ENCODE measurements around the gene IL34.
"Not testable (repeated sequence)": the region's sequence is repeated elsewhere in the genome, so short reads cannot be mapped to it uniquely, and the experiment has no call there.

Gene IL34

DNA sequence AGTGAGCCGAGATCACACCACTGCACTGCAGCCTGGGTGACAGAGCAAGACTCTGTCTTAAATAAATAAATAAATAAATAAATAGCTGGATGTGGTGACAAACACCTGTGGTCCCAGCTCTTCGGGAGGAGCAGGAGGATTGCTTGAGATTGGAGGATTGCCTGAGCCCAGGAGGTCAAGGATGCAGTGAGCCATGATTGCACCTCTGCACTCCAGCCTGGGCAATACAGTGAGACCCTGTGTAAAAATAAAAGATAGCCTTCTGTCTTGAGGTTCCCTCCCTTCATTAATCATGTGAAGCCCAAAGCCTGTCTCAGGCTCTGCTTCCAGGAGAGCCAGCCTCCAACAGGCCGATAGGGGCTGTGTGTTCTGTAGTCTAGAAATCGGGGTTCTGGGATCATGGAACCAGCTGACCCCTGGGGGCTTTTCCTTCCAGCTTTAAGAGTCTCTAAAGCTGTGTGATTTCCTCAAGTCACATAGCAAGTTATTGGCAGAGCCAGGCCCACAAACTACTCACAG, 34.5 kb upstream of the IL34 start:
- DNase-seq (ENCODE audit: low spot score): no peak
- ChIA-PET CTCF (interaction anchor here (0.7 kb wide), 1 partner anchor 195 kb away, joined by 3 read pairs; no protein-coding TSS in a partner anchor), POLR2A (ENCODE audit: low non-redundant PET) (no interaction called here)
- TF ChIP-seq, protein P1, sequence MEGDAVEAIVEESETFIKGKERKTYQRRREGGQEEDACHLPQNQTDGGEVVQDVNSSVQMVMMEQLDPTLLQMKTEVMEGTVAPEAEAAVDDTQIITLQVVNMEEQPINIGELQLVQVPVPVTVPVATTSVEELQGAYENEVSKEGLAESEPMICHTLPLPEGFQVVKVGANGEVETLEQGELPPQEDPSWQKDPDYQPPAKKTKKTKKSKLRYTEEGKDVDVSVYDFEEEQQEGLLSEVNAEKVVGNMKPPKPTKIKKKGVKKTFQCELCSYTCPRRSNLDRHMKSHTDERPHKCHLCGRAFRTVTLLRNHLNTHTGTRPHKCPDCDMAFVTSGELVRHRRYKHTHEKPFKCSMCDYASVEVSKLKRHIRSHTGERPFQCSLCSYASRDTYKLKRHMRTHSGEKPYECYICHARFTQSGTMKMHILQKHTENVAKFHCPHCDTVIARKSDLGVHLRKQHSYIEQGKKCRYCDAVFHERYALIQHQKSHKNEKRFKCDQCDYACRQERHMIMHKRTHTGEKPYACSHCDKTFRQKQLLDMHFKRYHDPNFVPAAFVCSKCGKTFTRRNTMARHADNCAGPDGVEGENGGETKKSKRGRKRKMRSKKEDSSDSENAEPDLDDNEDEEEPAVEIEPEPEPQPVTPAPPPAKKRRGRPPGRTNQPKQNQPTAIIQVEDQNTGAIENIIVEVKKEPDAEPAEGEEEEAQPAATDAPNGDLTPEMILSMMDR (conservative IDR thresholded peaks at IDR 0.05; ENCODE audit: low read depth): no peak
- H3K27ac ChIP-seq: no peak overlapping the region

DNA sequence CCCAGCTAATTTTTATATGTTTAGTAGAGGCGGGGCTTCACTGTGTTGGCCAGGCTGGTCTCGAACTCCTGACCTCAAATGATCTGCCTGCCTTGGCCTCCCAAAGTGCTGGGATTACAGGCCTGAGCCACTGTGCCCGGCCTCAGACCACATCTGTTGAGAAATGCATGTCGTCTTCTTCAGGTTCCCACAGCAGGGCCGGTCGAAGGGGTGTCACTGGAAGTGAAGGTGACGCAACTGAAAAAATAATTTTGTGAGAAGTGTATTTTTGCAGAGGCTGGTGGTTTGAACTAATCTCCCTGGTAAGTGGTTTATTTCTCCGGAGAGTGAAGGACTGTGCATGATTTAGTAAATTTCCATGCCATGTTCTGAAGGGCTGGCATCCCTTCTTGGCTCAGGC, 33.4 kb upstream of the IL34 start:
- ChIA-PET POLR2A (ENCODE audit: low non-redundant PET) (no interaction called here), CTCF (no interaction called here)
- no peak overlapping the region for H3K27ac ChIP-seq
- TF ChIP-seq, protein P1 (conservative IDR thresholded peaks at IDR 0.05; ENCODE audit: low read depth): no peak
- DNase-seq (ENCODE audit: low spot score): no peak

DNA sequence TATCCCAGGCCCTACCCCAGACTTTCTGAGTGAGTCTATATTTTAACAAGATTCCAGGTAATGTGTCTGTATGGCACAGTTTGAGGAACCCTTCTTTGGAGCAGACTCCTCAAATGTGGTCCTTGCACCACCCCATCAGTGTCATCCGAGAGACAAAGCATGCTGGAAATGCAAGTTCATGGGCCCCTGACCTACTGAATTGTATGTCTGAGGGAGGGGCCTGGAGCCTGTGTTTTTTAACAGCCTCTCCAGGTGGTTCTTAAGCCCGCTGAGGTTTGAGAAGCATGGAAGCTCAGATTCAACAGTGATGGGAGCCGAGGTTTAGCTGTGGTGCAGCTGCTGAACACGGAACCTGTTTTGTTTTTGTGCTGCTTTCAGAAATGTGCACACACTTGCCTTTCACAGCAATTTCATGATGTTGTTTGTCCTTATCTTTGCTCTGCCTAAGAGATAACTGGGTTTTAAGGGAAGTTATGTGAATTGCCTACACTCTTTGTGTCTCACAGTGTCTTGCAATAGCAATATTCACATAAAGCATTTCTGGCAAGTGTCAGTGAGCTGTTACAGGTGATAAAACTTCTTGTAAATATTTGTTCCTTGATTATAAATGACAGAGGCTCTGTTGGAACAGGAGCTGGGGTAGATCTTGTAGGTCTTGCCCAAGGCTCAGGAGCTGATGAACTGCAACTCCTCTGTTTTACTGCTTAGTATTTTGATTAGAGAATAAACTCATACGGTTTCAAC, 32.0 kb upstream of the IL34 start:
- H3K27ac ChIP-seq: no peak overlapping the region
- TF ChIP-seq, protein P1 (conservative IDR thresholded peaks at IDR 0.05; ENCODE audit: low read depth): no peak
- POLR2A ChIA-PET (ENCODE audit: low non-redundant PET): no interaction called here
- DNase-seq (ENCODE audit: low spot score): no peak
- CTCF ChIA-PET: no interaction called here

DNA sequence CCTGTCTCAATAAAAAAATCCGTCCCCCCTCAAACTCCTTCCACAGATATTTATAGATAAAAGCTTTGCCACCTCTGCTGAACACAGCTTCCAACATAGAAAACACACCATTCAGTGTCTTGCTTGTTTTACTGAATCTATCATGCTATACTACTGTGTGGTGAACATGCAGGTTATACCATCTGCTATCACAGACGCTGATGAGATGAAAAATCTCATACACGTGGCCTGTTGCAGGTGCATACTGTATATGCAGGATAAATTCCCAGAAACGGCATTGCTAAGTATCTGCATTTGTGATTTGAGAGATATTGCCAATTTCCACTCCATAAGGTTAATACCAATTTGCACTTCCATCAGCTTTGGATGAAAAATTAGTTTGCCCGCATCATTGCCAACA, 30.4 kb upstream of the IL34 start:
- TF ChIP-seq, protein P1 (conservative IDR thresholded peaks at IDR 0.05; ENCODE audit: low read depth): no peak
- DNase-seq (ENCODE audit: low spot score): no peak
- POLR2A ChIA-PET (ENCODE audit: low non-redundant PET): no interaction called here
- CTCF ChIA-PET: interaction anchor here (0.7 kb wide), 1 partner anchor 23 kb away, joined by 4 read pairs; no protein-coding TSS in a partner anchor
- no peak overlapping the region for H3K27ac ChIP-seq

DNA sequence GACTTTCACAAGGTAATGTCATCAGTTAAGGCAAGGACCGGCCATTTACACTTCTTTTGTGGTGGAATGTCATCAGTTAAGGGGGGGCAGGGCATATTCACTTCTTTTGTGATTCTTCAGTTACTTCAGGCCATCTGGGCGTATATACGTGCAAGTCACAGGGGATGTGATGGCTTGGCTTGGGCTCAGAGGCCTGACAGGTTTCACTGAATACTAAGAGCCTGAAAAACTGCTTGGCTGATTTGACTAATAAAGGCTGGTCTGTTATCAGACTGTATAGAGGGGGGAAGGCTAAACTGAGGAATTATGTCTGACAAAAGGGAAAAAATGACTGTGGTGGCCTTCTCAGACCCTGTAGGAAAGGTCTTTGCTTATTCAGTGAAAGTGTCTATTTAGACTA, 24.5 kb upstream of the IL34 start:
- CTCF ChIA-PET; H3K27ac ChIP-seq; DNase-seq (ENCODE audit: low spot score); POLR2A ChIA-PET (ENCODE audit: low non-redundant PET): not testable (repeated sequence)

DNA sequence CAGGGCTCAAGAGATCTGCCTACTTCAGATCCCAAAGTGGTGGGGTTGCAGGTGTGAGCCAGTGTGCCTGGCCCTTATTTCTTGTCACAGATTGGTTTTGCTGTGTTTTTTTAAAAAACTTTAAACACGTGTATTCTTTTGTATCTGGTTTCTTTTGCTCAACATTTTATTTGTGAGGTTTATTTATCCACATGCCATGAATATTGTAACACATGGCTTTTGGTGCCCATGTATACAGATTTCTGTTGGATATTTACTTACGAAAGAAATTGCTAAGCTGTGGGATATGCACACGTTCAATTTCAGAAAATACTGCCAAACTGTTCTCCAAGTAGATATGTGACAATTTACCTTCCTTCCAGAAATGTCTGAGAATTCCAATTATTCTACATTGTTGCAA, 18.7 kb upstream of the IL34 start:
- ChIA-PET CTCF (interaction anchor here (0.7 to 0.8 kb wide), 2 partner anchors 26 to 144 kb away, joined by 3 read pairs; no protein-coding TSS in a partner anchor), POLR2A (ENCODE audit: low non-redundant PET) (no interaction called here)
- no peak for DNase-seq (ENCODE audit: low spot score)
- TF ChIP-seq, protein P1 (conservative IDR thresholded peaks at IDR 0.05; ENCODE audit: low read depth): no peak
- no peak overlapping the region for H3K27ac ChIP-seq

All from RWPE1 (cell line).